WTC11 (cell line): ENCODE data around the gene COBL. TPM values are rescaled to one million over a fixed set of nuclear protein-coding genes. Genes with fewer than 3 reads are reported as not detected.

Source experiments
- ATAC-seq: fragments of 200-7000 bp; cut with Tn5 transposase; 2 replicates; pipeline ENCODE4 v1.10.0; 2021; ENCODE audit warnings: mild to moderate bottlenecking, moderate library complexity
- CTCF ChIA-PET: fragments of 300-600 bp; sonication (Branson Sonifier 250); formaldehyde crosslinking; loops from one replicate; lab custom pipeline; 2021; ENCODE audit warnings: antibody characterized with exemption; lab: Charles Lee
- POLR2A ChIA-PET: fragments of 350-600 bp; sonication (Branson Sonifier 250); formaldehyde crosslinking; loops from one replicate; lab custom pipeline; 2021; ENCODE audit warnings: antibody characterized with exemption; lab: Charles Lee
- DNase-seq: peaks from one replicate; pipeline ENCODE4 v3.0.0; 2021; ENCODE audit warnings: low spot score
- H3K27ac Mint-ChIP-seq: 2 replicates; pipeline ENCODE4 v1.8.0; 2021; ENCODE audit warnings: mixed read lengths
- H3K27me3 Mint-ChIP-seq: 2 replicates; pipeline ENCODE4 v1.8.0; 2021; ENCODE audit warnings: low read depth, mild to moderate bottlenecking, moderate library complexity, mixed read lengths
- H3K36me3 Mint-ChIP-seq: 2 replicates; pipeline ENCODE4 v1.8.0; 2021; ENCODE audit warnings: mixed read lengths
- H3K4me1 Mint-ChIP-seq: 2 replicates; pipeline ENCODE4 v1.8.0; 2022; ENCODE audit warnings: mixed read lengths
- H3K4me3 Mint-ChIP-seq: 2 replicates; pipeline ENCODE4 v1.8.0; 2021; ENCODE audit warnings: mild to moderate bottlenecking, moderate library complexity, mixed read lengths
- H3K9me3 Mint-ChIP-seq: 2 replicates; pipeline ENCODE4 v1.8.0; 2021; ENCODE audit warnings: mixed read lengths
- MXD4 ChIP-seq: fragments of 250-450 bp; sonication (Bioruptor Pico); IDR thresholded peaks from 2 replicates; pipeline ENCODE4 v1.8.0; 2021; ENCODE audit warnings: mild to moderate bottlenecking, moderate library complexity, borderline replicate concordance
- NFE2L1 ChIP-seq: sonication (generic); formaldehyde crosslinking; IDR thresholded peaks from 2 replicates; pipeline ENCODE4 v1.8.1; 2023; ENCODE audit warnings: missing genetic modification reagents
- NR1H2 ChIP-seq: sonication (generic); formaldehyde crosslinking; IDR thresholded peaks from 2 replicates; pipeline ENCODE4 v1.9.0; 2021; ENCODE audit warnings: mild to moderate bottlenecking, moderate library complexity, missing genetic modification reagents
- RELA ChIP-seq: sonication (generic); formaldehyde crosslinking; IDR thresholded peaks from 2 replicates; pipeline ENCODE4 v1.8.1; 2022; ENCODE audit warnings: missing genetic modification reagents, mild to moderate bottlenecking, borderline replicate concordance
- SMAD4 ChIP-seq: sonication (generic); formaldehyde crosslinking; IDR thresholded peaks from 2 replicates; pipeline ENCODE4 v1.8.0; 2022; ENCODE audit warnings: mild to moderate bottlenecking, missing genetic modification reagents
- ZNF121 ChIP-seq: sonication (generic); formaldehyde crosslinking; IDR thresholded peaks from 2 replicates; pipeline ENCODE4 v1.8.0; 2023; ENCODE audit warnings: missing genetic modification reagents
- ZNF263 ChIP-seq: sonication (generic); formaldehyde crosslinking; IDR thresholded peaks from 2 replicates; pipeline ENCODE4 v1.8.1; 2022; ENCODE audit warnings: low read depth, mild to moderate bottlenecking, moderate library complexity, missing genetic modification reagents
- ZNF317 ChIP-seq: sonication (generic); formaldehyde crosslinking; IDR thresholded peaks from 2 replicates; pipeline ENCODE4 v1.8.1; 2023; ENCODE audit warnings: low read depth, mild to moderate bottlenecking, moderate library complexity, missing genetic modification reagents, borderline replicate concordance
- ZNF416 ChIP-seq: fragments of 250-450 bp; sonication (Bioruptor Pico); IDR thresholded peaks from 2 replicates; pipeline ENCODE4 v1.9.0; 2021; ENCODE audit warnings: mild to moderate bottlenecking, inconsistent platforms
- ZNF671 ChIP-seq: fragments of 250-450 bp; sonication (Bioruptor Pico); IDR thresholded peaks from 2 replicates; pipeline ENCODE4 v1.8.0; 2021; ENCODE audit warnings: mild to moderate bottlenecking
- total RNA-seq: library from RNA; stranded (reverse); gene quantifications from 3 replicates; pipeline ENCODE4 v1.2.3, GENCODE V29; 2021
- TF ChIP-seq, protein P1 (sequence below): sonication (generic); formaldehyde crosslinking; IDR thresholded peaks from 2 replicates; pipeline ENCODE4 v1.8.0; 2022; ENCODE audit warnings: missing genetic modification reagents
- TF ChIP-seq, protein P2 (sequence below): sonication (generic); formaldehyde crosslinking; IDR thresholded peaks from 2 replicates; pipeline ENCODE4 v1.8.1; 2022; ENCODE audit warnings: low read depth, mild to moderate bottlenecking, moderate library complexity, missing genetic modification reagents, borderline replicate concordance
- TF ChIP-seq, protein P3 (sequence below): fragments of 200-600 bp; IDR thresholded peaks from 2 replicates; pipeline ENCODE4 v1.8.0; 2022; ENCODE audit warnings: antibody characterized with exemption
- TF ChIP-seq, protein P4 (sequence below): fragments of 250-450 bp; sonication (Bioruptor Pico); IDR thresholded peaks from 2 replicates; pipeline ENCODE4 v1.8.0; 2021; ENCODE audit warnings: mild to moderate bottlenecking
- TF ChIP-seq, protein P5 (sequence below): sonication (generic); formaldehyde crosslinking; IDR thresholded peaks from 2 replicates; pipeline ENCODE4 v1.8.1; 2022; ENCODE audit warnings: mild to moderate bottlenecking, moderate library complexity, missing genetic modification reagents
- TF ChIP-seq, protein P6 (sequence below): sonication (generic); formaldehyde crosslinking; IDR thresholded peaks from 2 replicates; pipeline ENCODE4 v1.8.0; 2022; ENCODE audit warnings: mild to moderate bottlenecking, missing genetic modification reagents
- TF ChIP-seq, protein P7 (sequence below): sonication (generic); formaldehyde crosslinking; IDR thresholded peaks from 2 replicates; pipeline ENCODE4 v1.8.1; 2023; ENCODE audit warnings: mild to moderate bottlenecking, missing genetic modification reagents
- TF ChIP-seq, protein P8 (sequence below): fragments of 250-450 bp; sonication (Bioruptor Pico); IDR thresholded peaks from 2 replicates; pipeline ENCODE4 v1.9.0; 2021; ENCODE audit warnings: mild to moderate bottlenecking, borderline replicate concordance

Gene COBL
- total RNA-seq, 1 experiment from 2014 or later = 36.5 TPM

DNA sequence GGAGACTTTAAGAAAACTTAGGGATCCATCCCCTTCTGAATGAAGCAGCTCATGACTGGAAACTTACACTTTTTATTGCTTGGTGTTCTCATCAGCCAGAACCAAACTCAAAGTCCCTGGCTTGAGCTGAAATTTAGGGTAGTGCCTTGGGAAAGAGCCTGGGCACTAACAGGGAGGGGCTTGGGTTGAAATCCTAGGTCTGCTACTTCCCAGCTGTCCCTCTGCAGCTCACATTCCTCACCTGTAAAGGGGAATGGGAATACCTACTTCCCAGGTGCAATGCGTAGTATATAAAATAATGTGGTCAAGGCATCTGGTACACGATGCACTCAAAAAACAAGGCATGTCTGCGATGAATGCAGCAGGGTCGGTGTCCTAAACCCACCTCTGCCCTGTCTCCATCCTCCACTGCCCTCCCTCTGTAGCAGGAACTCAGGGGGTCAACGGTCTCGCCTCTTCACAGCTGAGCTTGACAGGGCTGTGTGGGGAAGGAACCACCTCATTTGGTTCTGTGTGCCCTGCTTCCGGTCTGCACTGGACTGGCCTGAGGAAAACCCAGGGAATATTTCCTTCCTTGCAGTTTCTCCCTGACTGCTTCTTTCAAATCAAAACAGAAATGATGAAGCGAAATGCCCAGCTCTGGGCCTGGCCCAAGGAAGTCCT is 80.0 kb downstream of the COBL start:
- DNase-seq = no peak
- H3K27ac Mint-ChIP-seq = 0 out of 2 replicates have a peak overlapping the region, but pooled peaks have one; percentile 27
- TF ChIP-seq, protein P1, sequence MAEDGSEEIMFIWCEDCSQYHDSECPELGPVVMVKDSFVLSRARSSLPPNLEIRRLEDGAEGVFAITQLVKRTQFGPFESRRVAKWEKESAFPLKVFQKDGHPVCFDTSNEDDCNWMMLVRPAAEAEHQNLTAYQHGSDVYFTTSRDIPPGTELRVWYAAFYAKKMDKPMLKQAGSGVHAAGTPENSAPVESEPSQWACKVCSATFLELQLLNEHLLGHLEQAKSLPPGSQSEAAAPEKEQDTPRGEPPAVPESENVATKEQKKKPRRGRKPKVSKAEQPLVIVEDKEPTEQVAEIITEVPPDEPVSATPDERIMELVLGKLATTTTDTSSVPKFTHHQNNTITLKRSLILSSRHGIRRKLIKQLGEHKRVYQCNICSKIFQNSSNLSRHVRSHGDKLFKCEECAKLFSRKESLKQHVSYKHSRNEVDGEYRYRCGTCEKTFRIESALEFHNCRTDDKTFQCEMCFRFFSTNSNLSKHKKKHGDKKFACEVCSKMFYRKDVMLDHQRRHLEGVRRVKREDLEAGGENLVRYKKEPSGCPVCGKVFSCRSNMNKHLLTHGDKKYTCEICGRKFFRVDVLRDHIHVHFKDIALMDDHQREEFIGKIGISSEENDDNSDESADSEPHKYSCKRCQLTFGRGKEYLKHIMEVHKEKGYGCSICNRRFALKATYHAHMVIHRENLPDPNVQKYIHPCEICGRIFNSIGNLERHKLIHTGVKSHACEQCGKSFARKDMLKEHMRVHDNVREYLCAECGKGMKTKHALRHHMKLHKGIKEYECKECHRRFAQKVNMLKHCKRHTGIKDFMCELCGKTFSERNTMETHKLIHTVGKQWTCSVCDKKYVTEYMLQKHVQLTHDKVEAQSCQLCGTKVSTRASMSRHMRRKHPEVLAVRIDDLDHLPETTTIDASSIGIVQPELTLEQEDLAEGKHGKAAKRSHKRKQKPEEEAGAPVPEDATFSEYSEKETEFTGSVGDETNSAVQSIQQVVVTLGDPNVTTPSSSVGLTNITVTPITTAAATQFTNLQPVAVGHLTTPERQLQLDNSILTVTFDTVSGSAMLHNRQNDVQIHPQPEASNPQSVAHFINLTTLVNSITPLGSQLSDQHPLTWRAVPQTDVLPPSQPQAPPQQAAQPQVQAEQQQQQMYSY = no peak
- TF ChIP-seq, protein P2, sequence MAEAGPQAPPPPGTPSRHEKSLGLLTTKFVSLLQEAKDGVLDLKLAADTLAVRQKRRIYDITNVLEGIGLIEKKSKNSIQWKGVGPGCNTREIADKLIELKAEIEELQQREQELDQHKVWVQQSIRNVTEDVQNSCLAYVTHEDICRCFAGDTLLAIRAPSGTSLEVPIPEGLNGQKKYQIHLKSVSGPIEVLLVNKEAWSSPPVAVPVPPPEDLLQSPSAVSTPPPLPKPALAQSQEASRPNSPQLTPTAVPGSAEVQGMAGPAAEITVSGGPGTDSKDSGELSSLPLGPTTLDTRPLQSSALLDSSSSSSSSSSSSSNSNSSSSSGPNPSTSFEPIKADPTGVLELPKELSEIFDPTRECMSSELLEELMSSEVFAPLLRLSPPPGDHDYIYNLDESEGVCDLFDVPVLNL (CRISPR knock-in tag) = no peak
- TF ChIP-seq MXD4 (CRISPR knock-in tag) = no peak
- TF ChIP-seq, protein P3, sequence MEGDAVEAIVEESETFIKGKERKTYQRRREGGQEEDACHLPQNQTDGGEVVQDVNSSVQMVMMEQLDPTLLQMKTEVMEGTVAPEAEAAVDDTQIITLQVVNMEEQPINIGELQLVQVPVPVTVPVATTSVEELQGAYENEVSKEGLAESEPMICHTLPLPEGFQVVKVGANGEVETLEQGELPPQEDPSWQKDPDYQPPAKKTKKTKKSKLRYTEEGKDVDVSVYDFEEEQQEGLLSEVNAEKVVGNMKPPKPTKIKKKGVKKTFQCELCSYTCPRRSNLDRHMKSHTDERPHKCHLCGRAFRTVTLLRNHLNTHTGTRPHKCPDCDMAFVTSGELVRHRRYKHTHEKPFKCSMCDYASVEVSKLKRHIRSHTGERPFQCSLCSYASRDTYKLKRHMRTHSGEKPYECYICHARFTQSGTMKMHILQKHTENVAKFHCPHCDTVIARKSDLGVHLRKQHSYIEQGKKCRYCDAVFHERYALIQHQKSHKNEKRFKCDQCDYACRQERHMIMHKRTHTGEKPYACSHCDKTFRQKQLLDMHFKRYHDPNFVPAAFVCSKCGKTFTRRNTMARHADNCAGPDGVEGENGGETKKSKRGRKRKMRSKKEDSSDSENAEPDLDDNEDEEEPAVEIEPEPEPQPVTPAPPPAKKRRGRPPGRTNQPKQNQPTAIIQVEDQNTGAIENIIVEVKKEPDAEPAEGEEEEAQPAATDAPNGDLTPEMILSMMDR = no peak
- TF ChIP-seq, protein P4, sequence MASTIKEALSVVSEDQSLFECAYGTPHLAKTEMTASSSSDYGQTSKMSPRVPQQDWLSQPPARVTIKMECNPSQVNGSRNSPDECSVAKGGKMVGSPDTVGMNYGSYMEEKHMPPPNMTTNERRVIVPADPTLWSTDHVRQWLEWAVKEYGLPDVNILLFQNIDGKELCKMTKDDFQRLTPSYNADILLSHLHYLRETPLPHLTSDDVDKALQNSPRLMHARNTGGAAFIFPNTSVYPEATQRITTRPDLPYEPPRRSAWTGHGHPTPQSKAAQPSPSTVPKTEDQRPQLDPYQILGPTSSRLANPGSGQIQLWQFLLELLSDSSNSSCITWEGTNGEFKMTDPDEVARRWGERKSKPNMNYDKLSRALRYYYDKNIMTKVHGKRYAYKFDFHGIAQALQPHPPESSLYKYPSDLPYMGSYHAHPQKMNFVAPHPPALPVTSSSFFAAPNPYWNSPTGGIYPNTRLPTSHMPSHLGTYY (CRISPR knock-in tag) = no peak
- TF ChIP-seq, protein P5, sequence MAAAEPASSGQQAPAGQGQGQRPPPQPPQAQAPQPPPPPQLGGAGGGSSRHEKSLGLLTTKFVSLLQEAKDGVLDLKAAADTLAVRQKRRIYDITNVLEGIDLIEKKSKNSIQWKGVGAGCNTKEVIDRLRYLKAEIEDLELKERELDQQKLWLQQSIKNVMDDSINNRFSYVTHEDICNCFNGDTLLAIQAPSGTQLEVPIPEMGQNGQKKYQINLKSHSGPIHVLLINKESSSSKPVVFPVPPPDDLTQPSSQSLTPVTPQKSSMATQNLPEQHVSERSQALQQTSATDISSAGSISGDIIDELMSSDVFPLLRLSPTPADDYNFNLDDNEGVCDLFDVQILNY (CRISPR knock-in tag) = no peak
- TF ChIP-seq ZNF263 (CRISPR knock-in tag) = no peak
- TF ChIP-seq, protein P6, sequence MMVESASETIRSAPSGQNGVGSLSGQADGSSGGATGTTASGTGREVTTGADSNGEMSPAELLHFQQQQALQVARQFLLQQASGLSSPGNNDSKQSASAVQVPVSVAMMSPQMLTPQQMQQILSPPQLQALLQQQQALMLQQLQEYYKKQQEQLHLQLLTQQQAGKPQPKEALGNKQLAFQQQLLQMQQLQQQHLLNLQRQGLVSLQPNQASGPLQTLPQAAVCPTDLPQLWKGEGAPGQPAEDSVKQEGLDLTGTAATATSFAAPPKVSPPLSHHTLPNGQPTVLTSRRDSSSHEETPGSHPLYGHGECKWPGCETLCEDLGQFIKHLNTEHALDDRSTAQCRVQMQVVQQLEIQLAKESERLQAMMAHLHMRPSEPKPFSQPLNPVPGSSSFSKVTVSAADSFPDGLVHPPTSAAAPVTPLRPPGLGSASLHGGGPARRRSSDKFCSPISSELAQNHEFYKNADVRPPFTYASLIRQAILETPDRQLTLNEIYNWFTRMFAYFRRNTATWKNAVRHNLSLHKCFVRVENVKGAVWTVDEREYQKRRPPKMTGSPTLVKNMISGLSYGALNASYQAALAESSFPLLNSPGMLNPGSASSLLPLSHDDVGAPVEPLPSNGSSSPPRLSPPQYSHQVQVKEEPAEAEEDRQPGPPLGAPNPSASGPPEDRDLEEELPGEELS (CRISPR knock-in tag) = no peak
- TF ChIP-seq RELA (CRISPR knock-in tag) = no peak
- no peak for TF ChIP-seq SMAD4
- TF ChIP-seq ZNF671 = no peak
- no peak for TF ChIP-seq ZNF121
- TF ChIP-seq, protein P7, sequence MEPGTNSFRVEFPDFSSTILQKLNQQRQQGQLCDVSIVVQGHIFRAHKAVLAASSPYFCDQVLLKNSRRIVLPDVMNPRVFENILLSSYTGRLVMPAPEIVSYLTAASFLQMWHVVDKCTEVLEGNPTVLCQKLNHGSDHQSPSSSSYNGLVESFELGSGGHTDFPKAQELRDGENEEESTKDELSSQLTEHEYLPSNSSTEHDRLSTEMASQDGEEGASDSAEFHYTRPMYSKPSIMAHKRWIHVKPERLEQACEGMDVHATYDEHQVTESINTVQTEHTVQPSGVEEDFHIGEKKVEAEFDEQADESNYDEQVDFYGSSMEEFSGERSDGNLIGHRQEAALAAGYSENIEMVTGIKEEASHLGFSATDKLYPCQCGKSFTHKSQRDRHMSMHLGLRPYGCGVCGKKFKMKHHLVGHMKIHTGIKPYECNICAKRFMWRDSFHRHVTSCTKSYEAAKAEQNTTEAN (CRISPR knock-in tag) = no peak
- TF ChIP-seq NR1H2 (CRISPR knock-in tag) = no peak
- TF ChIP-seq ZNF416 (CRISPR knock-in tag) = no peak
- TF ChIP-seq, protein P8, sequence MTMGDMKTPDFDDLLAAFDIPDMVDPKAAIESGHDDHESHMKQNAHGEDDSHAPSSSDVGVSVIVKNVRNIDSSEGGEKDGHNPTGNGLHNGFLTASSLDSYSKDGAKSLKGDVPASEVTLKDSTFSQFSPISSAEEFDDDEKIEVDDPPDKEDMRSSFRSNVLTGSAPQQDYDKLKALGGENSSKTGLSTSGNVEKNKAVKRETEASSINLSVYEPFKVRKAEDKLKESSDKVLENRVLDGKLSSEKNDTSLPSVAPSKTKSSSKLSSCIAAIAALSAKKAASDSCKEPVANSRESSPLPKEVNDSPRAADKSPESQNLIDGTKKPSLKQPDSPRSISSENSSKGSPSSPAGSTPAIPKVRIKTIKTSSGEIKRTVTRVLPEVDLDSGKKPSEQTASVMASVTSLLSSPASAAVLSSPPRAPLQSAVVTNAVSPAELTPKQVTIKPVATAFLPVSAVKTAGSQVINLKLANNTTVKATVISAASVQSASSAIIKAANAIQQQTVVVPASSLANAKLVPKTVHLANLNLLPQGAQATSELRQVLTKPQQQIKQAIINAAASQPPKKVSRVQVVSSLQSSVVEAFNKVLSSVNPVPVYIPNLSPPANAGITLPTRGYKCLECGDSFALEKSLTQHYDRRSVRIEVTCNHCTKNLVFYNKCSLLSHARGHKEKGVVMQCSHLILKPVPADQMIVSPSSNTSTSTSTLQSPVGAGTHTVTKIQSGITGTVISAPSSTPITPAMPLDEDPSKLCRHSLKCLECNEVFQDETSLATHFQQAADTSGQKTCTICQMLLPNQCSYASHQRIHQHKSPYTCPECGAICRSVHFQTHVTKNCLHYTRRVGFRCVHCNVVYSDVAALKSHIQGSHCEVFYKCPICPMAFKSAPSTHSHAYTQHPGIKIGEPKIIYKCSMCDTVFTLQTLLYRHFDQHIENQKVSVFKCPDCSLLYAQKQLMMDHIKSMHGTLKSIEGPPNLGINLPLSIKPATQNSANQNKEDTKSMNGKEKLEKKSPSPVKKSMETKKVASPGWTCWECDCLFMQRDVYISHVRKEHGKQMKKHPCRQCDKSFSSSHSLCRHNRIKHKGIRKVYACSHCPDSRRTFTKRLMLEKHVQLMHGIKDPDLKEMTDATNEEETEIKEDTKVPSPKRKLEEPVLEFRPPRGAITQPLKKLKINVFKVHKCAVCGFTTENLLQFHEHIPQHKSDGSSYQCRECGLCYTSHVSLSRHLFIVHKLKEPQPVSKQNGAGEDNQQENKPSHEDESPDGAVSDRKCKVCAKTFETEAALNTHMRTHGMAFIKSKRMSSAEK = no peak
- TF ChIP-seq ZNF317 = no peak
- TF ChIP-seq NFE2L1 (CRISPR knock-in tag) = no peak
- POLR2A ChIA-PET = no interaction called here
- no peak overlapping the region for H3K4me3 Mint-ChIP-seq
- H3K27me3 Mint-ChIP-seq = no peaks in the 10 kb centered on the region
- no peaks in the 10 kb centered on the region for H3K9me3 Mint-ChIP-seq
- CTCF ChIA-PET = interaction anchor here (0.6 to 3.1 kb wide), 7 partner anchors 11 to 76 kb away, joined by 3 to 17 read pairs (median 3); no protein-coding TSS in a partner anchor
- ATAC-seq = peak; percentile 62
- peaks cover 53% of the 10 kb centered on the region for H3K4me1 Mint-ChIP-seq
- H3K36me3 Mint-ChIP-seq = no peaks in the 10 kb centered on the region
